Endodermal cell (in vitro differentiated cells): ENCODE data around the gene HSPB7. TPM values are rescaled to one million over a fixed set of nuclear protein-coding genes. Genes with fewer than 3 reads are reported as not detected.

ENCODE experiments used
- DNase-seq: peaks from one replicate; pipeline ENCODE4 v3.0.0-alpha.2; 2017
- H3K27ac ChIP-seq: 2 replicates; pipeline ENCODE4 v1.5.1; 2013; ENCODE audit warnings: mild to moderate bottlenecking, low read depth, low read length, moderate library complexity
- H3K27me3 ChIP-seq: 2 replicates; pipeline ENCODE4 v1.6.1; 2013; ENCODE audit warnings: mild to moderate bottlenecking, low read length, moderate library complexity; ENCODE audit not compliant: insufficient read depth, control insufficient read depth, poor library complexity, severe bottlenecking
- H3K36me3 ChIP-seq: 2 replicates; pipeline ENCODE4 v1.7.0; 2013; ENCODE audit warnings: mild to moderate bottlenecking, low read length, moderate library complexity; ENCODE audit not compliant: control insufficient read depth, insufficient read depth
- H3K4me1 ChIP-seq: one replicate; pipeline ENCODE4 v1.7.0; 2013; ENCODE audit warnings: low read length; ENCODE audit not compliant: control insufficient read depth, insufficient read depth
- H3K4me3 ChIP-seq: 2 replicates; pipeline ENCODE4 v1.5.1; 2013; ENCODE audit warnings: mild to moderate bottlenecking, low read length, moderate library complexity
- H3K9ac ChIP-seq: 2 replicates; pipeline ENCODE4 v1.6.1; 2013; ENCODE audit warnings: mild to moderate bottlenecking, low read length, moderate library complexity; ENCODE audit not compliant: poor library complexity, severe bottlenecking; ENCODE audit errors: extremely low read depth
- H3K9me3 ChIP-seq: 2 replicates; pipeline ENCODE4 v1.6.1; 2013; ENCODE audit warnings: mild to moderate bottlenecking, low read length, moderate library complexity; ENCODE audit not compliant: control insufficient read depth
- H3K27ac Mint-ChIP-seq: 2 replicates; pipeline ENCODE4 v1.8.0; 2020; ENCODE audit warnings: mixed read lengths
- H3K27me3 Mint-ChIP-seq: 2 replicates; pipeline ENCODE4 v1.8.0; 2021; ENCODE audit warnings: mild to moderate bottlenecking, mixed read lengths; ENCODE audit not compliant: insufficient read depth
- H3K36me3 Mint-ChIP-seq: 2 replicates; pipeline ENCODE4 v1.8.0; 2020; ENCODE audit warnings: low read depth, mixed read lengths
- H3K4me1 Mint-ChIP-seq: 2 replicates; pipeline ENCODE4 v1.8.0; 2020; ENCODE audit warnings: mixed read lengths
- H3K4me3 Mint-ChIP-seq: 2 replicates; pipeline ENCODE4 v1.8.0; 2020; ENCODE audit warnings: mild to moderate bottlenecking, moderate library complexity, mixed read lengths
- H3K9me3 Mint-ChIP-seq: 2 replicates; pipeline ENCODE4 v1.8.0; 2020; ENCODE audit warnings: mild to moderate bottlenecking, mixed read lengths
- CTCF ChIP-seq: fragments of 200-600 bp; sonication (generic); conservative IDR thresholded peaks from 2 replicates; pipeline ENCODE4 v1.5.0; 2021; ENCODE audit warnings: antibody characterized with exemption, mild to moderate bottlenecking
- WGBS, 2 experiments: methylation state at CpG; one replicate each; pipeline versions ENCODE4 v1.1.5 to v1.1.7; 2013; ENCODE audit warnings: missing lambda C conversion rate in 2 of 2, mixed read lengths in 1 of 2; ENCODE audit not compliant: insufficient coverage in 1 of 2, insufficient read length in 1 of 2; 5-methylcytosine and 5-hydroxymethylcytosine counted together
- total RNA-seq, 2 donors: library from RNA; stranded (reverse); fragmentation: NEBNext Ultra II Directional in 1 of 2; extraction: Animal tissue kit (Norgen Biotek cat#: 25700) in 1 of 2; gene quantifications; 2 replicates in 1 of 2; 3 replicates in 1 of 2; pipeline ENCODE4 v1.2.1, GENCODE V29; 2021

HSPB7 gene
- total RNA-seq, 2 donors from 2014 or later: 0.15 TPM; not detected in 1

GRCh38 chr1:16051039-16051438 lies 33.2 kb upstream of the HSPB7 start:
- H3K4me3 Mint-ChIP-seq: no peak overlapping the region
- no peak overlapping the region for H3K27ac Mint-ChIP-seq

GRCh38 chr1:16050328-16050727 lies 32.5 kb upstream of the HSPB7 start:
- peaks cover 12% of the 10 kb centered on the region for H3K4me1 Mint-ChIP-seq
- H3K27me3 Mint-ChIP-seq: peaks cover 17% of the 10 kb centered on the region
- Histone ChIP-seq H3K27me3 (no peaks in the 10 kb centered on the region), H3K36me3 (no peaks in the 10 kb centered on the region), H3K4me1 (peaks cover 2% of the 10 kb centered on the region), H3K27ac (no peak overlapping the region), H3K9ac (no peak overlapping the region), H3K4me3 (no peak overlapping the region), H3K9me3 (no peaks in the 10 kb centered on the region)
- no peak overlapping the region for H3K4me3 Mint-ChIP-seq
- 80 to 87% methylated on average over 1 to 5 of the region's 7 CpGs for WGBS, 2 experiments
- no peak for TF ChIP-seq CTCF
- peak; percentile 79 for DNase-seq
- H3K27ac Mint-ChIP-seq: peak overlapping the region; percentile 48
- no peaks in the 10 kb centered on the region for H3K9me3 Mint-ChIP-seq
- no peaks in the 10 kb centered on the region for H3K36me3 Mint-ChIP-seq

More at GRCh38 chr1:16051039-16051438, 33.2 kb upstream of the HSPB7 start:
- no peaks in the 10 kb centered on the region for H3K9me3 Mint-ChIP-seq
- peaks cover 15% of the 10 kb centered on the region for H3K27me3 Mint-ChIP-seq
- Histone ChIP-seq H3K4me3 (no peak overlapping the region), H3K27ac (no peak overlapping the region), H3K9me3 (no peaks in the 10 kb centered on the region), H3K9ac (no peak overlapping the region), H3K4me1 (peaks cover 2% of the 10 kb centered on the region), H3K27me3 (no peaks in the 10 kb centered on the region), H3K36me3 (no peaks in the 10 kb centered on the region)
- 95 to 100% methylated on average over 2 to 3 of the region's 3 CpGs for whole genome bisulfite sequencing, 2 experiments
- H3K4me1 Mint-ChIP-seq: peaks cover 16% of the 10 kb centered on the region
- no peaks in the 10 kb centered on the region for H3K36me3 Mint-ChIP-seq
- no peak for DNase-seq
- TF ChIP-seq CTCF: no peak

DNA sequence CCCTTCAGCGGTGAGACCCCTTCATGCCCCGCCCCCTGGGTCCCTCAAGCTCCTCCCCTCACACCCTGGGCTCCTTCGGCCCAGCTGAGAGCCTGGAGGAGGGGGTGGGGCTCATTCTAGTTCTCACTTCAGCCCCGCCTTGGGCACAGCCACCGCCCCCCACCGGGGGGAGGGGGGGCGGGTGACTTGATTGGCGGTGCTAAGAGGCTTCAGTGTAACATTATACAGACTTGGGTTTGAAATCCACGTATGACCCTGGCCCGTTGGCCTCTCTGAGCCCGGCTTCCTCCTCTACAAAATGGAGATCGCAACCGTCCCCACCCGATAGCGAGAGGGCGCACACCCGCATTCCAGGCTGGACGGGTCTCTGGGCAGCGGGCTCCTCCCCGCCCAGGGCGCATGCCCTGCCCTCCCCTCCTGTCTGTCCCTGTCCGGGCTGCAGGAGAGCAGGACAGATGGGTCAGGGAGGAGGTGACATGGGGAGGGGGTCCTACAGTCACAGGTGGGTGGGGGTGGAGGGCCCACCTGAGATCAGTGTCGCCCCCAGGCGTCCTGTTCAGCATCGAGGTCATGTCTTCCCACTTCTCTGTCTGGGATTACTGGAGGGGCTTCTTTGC lies 30.8 kb upstream of the HSPB7 start:
- peaks cover 10% of the 10 kb centered on the region for H3K4me1 Mint-ChIP-seq
- Histone ChIP-seq H3K27ac (no peak overlapping the region), H3K4me3 (peak overlapping the region; percentile 76), H3K36me3 (no peaks in the 10 kb centered on the region), H3K9ac (peak overlapping the region; percentile 57), H3K4me1 (peaks cover 2% of the 10 kb centered on the region), H3K9me3 (no peaks in the 10 kb centered on the region), H3K27me3 (no peaks in the 10 kb centered on the region)
- H3K9me3 Mint-ChIP-seq: no peaks in the 10 kb centered on the region
- peaks cover 17% of the 10 kb centered on the region for H3K27me3 Mint-ChIP-seq
- 3 to 8% methylated on average over 6 to 23 of the region's 25 CpGs for WGBS, 2 experiments
- H3K27ac Mint-ChIP-seq: peak overlapping the region; percentile 35
- DNase-seq: peak; percentile 98
- no peaks in the 10 kb centered on the region for H3K36me3 Mint-ChIP-seq
- peak overlapping the region; percentile 52 for H3K4me3 Mint-ChIP-seq
- TF ChIP-seq CTCF: peak; percentile 60
